Measurements from ENCODE around the gene CPLANE1.

DNA sequence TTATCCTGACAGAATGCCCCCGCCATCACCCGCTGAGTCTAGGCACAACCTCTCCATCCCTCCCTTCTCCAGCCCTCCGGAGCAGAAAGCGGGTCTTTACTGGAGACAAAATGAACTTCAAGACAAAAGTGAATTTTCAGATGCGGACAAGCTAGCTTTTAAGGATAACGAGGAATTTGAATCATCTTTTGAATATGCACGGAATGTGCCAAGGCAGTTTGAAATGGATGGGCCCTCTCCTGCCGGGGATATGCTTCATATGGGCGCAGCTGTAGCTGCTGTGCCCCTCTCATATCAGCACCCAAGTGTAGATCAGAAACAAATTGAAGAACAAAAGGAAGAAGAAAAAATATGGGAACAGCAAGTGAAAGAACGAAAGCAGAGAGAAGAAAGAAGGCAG lies 37.5 kb downstream of the CPLANE1 start:
- TF ChIP-seq, protein P1, sequence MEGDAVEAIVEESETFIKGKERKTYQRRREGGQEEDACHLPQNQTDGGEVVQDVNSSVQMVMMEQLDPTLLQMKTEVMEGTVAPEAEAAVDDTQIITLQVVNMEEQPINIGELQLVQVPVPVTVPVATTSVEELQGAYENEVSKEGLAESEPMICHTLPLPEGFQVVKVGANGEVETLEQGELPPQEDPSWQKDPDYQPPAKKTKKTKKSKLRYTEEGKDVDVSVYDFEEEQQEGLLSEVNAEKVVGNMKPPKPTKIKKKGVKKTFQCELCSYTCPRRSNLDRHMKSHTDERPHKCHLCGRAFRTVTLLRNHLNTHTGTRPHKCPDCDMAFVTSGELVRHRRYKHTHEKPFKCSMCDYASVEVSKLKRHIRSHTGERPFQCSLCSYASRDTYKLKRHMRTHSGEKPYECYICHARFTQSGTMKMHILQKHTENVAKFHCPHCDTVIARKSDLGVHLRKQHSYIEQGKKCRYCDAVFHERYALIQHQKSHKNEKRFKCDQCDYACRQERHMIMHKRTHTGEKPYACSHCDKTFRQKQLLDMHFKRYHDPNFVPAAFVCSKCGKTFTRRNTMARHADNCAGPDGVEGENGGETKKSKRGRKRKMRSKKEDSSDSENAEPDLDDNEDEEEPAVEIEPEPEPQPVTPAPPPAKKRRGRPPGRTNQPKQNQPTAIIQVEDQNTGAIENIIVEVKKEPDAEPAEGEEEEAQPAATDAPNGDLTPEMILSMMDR (conservative IDR thresholded peaks at IDR 0.05 in 1 of 2, IDR thresholded peaks at IDR 0.05 in 1 of 2; ENCODE audit: low read depth in 1 of 2, low read length in 2 of 2) = no peak
- TF ChIP-seq EZH2 (IDR thresholded peaks at IDR 0.05; ENCODE audit: low read length, missing control alignments) = no peak

Data from fibroblast of lung (primary cell).